NCI-H345 (cell line): ENCODE data around the gene NUAK2.
"Not testable (repeated sequence)": the region's sequence is repeated elsewhere in the genome, so short reads cannot be mapped to it uniquely, and the experiment has no call there.

Experiments
- DNase-seq: peaks from one replicate; lab custom pipeline; 2025; lab: John Stamatoyannopoulos, UW

NUAK2 gene

GRCh38 chr1:205298191-205298994 lies 23.2 kb downstream of the NUAK2 start:
- no peak for DNase-seq

DNA sequence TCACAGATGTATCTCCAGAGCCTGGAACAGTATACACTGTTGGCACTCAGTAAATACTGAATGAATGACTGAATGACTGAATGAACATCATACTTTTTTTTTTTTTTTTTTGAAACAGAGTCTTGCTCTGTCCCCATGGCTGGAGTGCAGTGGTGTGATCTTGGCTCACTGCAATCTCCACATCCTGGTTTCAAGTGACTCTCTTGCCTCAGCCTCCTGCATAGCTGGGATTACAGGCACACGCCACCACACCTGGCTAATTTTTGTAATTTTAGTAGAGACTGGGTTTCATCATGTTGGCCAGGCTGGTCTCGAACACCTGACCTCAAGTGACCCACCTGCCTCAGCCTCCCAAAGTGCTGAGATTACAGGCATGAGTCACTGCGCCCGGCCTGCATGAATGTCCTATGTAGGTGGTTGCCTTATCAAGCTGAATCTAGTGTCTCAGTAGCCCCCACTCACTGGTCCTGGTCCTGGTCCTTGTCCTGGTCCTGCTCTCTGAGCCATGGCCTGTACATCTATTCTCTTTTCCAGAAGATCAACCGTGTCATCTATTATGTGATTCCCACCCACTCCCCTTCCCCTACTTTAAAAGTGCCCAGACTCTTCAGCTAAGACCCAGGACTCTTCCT lies 23.9 kb downstream of the NUAK2 start:
- DNase-seq: not testable (repeated sequence)

DNA sequence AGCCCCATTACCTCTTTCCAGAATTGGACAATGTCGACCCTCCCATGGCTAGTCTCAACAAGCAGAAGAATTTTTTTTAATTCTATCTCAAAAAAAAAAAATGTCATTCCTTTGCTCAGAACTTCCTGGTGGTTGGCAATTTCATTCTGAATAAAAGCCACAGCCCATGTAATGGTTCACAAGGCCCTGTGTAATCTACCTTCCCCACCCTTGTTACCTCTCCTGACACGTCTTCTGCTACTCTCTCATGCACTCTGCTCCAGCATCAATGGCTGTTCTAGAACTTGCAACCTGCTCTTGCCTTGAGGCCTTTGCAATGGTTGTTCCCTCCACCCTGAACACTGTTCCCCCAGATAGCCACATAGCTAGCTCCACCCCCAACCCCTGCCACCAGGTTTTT lies 25.4 kb downstream of the NUAK2 start:
- DNase-seq: no peak

DNA sequence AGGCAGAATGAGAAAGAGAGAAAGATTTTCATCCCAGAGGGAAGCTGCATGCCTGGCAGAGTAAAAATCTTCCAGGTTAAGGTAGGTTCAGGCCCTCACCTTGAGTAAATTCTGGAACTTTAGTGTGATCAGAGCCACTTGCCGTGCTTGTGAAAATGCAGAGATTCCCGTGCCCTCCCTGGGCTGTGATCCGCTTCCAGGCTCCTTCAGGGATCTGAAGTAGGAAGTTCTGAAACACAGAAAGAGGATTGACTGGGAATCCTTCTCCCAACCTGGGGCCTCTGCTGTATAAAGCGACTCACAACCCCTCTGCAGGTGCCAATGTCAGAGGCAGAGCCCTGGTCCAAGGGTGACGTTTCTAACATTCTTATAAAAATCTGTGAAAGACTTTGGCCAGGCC lies 26.6 kb downstream of the NUAK2 start:
- DNase-seq: no peak

GRCh38 chr1:205294175-205294917 lies 27.2 kb downstream of the NUAK2 start:
- no peak for DNase-seq

DNA sequence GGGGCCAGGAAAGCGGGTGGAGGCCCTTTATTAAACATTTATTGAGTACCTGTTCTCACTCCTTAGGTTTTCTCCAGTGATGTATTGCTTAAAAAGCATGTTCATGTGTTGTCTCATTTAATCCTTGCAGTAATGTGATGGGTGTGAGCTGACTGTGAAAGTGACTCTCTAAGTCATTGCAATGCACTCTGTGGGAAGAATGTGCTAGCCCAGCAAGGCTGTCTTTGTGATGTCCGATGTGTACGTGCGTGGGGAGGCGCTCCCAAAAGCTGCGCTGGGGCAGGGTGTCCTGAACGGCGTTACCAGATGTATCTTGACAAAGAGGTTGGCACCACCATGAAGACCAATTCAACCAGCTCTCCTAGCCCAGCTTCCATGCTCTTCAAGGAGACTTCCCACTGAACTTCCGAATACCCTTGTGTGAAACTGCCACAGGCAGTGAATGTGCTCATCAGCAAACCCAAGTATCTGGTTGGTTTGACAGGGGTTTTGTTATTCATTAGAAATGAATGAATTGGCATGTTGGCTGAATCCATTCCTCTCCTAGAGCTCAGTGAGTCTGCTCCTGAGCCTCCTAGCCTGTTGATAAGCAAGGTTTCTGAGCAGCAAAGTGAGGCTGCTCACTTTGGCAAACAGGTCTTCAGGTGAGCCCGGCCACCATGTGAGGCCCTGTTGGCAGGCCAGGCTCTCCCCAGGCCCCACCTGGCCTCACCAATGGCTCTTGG lies 28.0 kb downstream of the NUAK2 start:
- no peak for DNase-seq

DNA sequence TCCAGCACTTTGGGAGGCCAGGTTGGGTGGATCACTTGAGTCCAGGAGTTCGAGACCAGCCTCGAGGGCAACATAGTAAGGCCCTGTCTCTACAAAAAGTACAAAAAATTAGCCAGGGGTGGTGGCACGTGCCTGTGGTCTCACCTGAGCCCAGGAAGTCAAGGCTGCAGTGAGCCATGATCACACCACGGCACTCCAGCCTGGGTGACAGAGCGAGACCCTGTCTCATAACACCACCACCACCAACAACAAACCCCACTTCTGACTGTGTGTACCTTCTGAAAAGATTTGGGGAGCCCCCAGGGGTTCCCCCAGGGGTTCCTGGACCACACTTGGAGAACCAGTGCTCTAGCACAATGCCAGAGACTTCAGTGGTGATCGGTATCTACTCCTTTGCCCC lies 29.9 kb downstream of the NUAK2 start:
- no peak for DNase-seq

- no peak for DNase-seq
Measured at GRCh38 chr1:205287767-205288559, 33.6 kb downstream of the NUAK2 start.

GRCh38 chr1:205287076-205287475 lies 34.5 kb downstream of the NUAK2 start:
- DNase-seq: no peak

DNA sequence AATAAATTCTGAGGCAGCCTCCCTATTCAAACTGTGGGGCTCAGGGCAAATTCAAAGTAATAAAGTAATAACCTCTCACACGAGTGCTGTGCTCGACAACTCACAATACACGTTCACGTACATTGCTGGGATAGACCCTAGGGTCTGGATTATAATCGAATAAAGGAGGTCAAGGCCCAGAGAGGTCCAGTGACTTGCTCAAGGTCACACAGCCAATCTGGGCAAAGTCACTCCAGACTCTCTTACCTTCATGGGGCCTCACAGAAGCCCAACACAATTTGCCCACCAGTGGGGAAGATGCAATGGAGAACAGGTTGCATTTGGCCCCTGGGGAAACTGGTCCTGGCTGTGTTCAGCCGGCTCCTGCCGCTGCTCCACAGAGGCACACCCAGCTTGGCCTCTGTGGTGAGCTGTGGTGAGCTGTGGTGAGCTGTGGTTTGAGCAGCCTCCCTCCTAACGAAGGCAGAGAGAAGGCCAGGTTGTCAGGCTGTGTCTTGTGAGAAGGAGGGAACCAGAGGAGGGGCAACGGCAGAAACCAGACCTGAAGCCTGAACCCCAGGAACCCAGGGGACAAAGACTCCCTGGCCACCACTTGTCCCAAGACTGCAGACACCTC lies 35.1 kb downstream of the NUAK2 start:
- no peak for DNase-seq

DNA sequence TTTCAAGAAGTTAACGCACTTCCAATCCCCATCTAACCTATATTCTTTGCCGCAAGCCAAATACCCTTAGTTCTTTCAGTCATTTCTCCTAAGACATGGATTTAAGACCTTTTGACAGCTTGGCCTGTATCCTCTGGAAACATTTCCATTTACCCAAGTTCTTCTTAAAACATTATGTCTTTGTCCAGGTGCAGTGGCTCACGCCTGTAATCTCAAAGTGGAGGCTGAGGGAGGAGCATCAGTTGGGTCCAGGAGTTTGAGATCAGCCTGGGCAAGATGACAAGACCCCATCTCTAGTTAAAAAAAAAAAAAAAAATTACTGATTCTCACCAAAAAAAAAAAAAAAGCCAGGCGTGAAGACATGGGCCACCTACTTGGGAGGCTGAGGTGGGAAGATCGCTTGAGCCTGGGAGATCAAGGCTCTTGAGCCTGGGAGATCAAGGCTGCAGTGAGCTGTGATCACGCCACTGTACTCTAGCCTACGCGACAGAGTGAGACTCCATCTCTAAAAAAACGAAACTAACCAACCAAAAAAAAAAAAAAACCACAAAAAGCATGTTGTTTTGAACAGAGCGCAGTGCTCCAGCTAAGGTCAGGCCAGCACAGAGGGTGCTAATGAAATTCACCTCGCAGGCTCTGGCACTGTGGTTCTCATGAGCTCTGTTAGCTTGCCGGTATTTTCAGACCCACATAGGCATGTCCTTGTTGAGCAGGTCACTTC lies 36.0 kb downstream of the NUAK2 start:
- no peak for DNase-seq

DNA sequence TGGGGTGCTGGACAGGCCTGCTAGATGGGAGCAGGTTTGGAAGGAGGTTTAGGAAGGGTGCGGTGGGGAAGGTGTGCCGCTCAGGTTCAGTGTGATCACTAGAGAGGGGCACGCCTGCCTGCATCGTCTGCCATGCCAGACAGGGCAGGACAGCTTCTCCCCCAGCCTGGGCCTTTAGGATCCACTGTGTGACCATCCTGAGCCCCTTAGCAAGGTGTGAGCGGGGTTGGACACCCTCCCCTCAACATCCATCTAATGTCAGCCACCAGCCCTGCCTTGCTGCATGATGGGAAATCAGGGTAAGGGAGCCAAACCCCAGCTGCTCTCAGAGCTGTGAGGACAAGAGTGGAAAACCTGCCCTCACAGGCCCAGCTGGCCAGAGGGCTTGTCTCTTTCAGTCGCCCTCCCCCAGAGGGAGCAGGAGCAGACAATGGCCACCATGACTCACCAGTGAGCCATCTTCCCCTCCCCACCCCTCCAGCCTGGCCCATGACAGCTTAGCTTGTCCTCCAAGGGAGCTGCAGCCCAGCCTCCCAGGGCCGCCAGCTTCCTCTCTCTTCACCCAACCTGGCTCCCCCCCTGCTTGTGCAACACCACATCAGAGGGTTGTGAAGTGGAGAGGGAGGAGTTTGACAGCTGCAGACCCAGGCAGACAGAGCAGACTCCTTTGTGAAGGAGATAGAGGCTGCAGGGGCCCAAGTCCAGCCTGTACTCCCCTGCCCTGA lies 37.0 kb downstream of the NUAK2 start:
- peak; percentile 90 for DNase-seq

DNA sequence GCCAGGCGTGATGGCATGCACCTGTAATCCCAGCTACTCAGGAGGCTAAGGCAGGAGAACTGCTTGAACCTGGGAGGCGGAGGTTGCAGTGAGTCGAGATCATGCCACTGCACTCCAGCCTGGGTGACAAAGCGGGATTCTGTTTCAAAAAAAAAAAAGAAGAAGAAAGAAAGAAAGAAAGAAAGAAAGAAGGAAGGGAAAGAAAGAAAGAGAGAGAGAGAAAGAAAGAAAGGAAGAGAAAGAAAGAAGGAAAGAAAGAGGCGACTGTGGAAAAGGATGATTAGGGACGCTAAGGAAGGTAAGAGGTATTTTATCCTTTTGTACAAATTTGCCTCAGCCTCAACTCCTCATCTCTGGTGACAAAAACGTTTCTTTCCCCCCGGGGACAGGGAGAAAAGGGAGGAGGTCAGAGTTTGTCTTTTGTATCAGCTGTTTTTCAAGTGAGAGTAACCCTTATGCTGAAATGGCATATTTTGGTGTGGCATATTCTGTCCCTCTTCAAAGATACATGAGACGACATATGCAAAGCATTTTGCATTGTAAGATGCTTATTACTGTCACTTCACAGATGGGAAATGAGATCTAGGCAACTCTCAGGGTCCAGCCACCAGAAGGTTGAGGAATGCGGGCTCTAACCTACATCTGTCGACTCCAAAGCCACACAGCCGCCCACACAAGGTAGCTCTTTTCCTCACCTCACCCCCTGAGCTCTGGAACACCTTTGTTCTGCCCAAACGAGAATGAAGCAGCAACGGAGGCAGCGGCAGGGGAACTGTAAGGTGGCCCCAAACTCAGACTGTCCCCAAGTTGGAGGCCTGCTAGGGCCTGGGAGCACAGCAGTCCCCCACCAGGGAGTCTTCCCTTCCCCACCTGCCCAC lies 38.0 kb downstream of the NUAK2 start:
- no peak for DNase-seq

GRCh38 chr1:205280666-205281395 lies 40.7 kb downstream of the NUAK2 start:
- DNase-seq: not testable (repeated sequence)

- DNase-seq: no peak
Measured at GRCh38 chr1:205279986-205280385, 41.6 kb downstream of the NUAK2 start.

DNA sequence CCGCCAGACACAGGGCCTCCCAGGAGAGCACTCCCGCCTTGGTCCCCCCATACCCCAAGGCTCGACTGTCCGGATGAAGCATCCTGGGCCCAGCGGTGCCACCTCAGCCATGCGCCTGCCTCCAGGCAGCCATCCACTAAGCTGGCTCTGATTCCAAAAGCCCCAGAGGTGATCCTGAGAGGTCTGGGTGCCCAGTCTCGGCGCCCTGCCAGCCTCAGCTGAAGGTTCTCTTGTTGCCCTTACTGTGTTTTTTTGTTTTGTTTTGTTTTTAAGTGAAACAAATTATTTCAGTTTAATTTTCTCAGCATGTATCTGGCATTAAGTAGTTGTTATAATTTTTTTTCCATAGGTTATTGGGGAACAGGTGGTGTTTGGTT lies 44.9 kb downstream of the NUAK2 start:
- no peak for DNase-seq

GRCh38 chr1:205275916-205276688 lies 45.4 kb downstream of the NUAK2 start:
- no peak for DNase-seq
